ENCODE data around the gene EIF2S2. TPM values are rescaled to one million over a fixed set of nuclear protein-coding genes. Genes with fewer than 3 reads are reported as not detected.

EIF2S2 gene
- polyA plus RNA-seq, 2 of the 4 experiments (the other 2 are of a cell fraction), result 149 to 227 TPM

- H3K4me1 ChIP-seq, result no peaks in the 10 kb centered on the region
- no peak for FAIRE-seq
- H3K27ac ChIP-seq, result no peak overlapping the region
- no peak overlapping the region for H3K4me2 ChIP-seq
- no peak for ATAC-seq
- H3K4me3 ChIP-seq, result no peak overlapping the region
- no peaks in the 10 kb centered on the region for H3K9me3 ChIP-seq
- CTCF ChIA-PET, result interaction anchor here (0.9 to 2.7 kb wide), 3 partner anchors 12 to 44 kb away, joined by 3 to 6 read pairs (median 3); no protein-coding TSS in a partner anchor
- POLR2A ChIA-PET, result no interaction called here
- TF ChIP-seq ZSCAN20 (CRISPR knock-in tag; IDR thresholded peaks at IDR 0.05) (no peak), USF2 (IDR thresholded peaks at IDR 0.05) (no peak), NR3C1 (IDR thresholded peaks at IDR 0.05) (no peak), FOSL2 (IDR thresholded peaks at IDR 0.05) (no peak), FOSL2 (CRISPR knock-in tag; IDR thresholded peaks at IDR 0.05) (no peak), JUNB (IDR thresholded peaks at IDR 0.05) (no peak), JUN (IDR thresholded peaks at IDR 0.05) (no peak), MAZ (IDR thresholded peaks at IDR 0.05; ENCODE audit: borderline replicate concordance, low read depth, low read length) (no peak)
- TF ChIP-seq, protein P1, sequence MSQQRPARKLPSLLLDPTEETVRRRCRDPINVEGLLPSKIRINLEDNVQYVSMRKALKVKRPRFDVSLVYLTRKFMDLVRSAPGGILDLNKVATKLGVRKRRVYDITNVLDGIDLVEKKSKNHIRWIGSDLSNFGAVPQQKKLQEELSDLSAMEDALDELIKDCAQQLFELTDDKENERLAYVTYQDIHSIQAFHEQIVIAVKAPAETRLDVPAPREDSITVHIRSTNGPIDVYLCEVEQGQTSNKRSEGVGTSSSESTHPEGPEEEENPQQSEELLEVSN (IDR thresholded peaks at IDR 0.05; ENCODE audit: borderline replicate concordance, low read depth), result no peak
- no peak for DNase-seq (ENCODE audit: low read depth in 1 of 2, low spot score in 1 of 2)
- WGBS (ENCODE audit: missing lambda C conversion rate), result 91% methylated on average over 5 of the region's 5 CpGs
Observed at GRCh38 chr20:34085544-34086040, 26.5 kb downstream of the EIF2S2 start.

DNA sequence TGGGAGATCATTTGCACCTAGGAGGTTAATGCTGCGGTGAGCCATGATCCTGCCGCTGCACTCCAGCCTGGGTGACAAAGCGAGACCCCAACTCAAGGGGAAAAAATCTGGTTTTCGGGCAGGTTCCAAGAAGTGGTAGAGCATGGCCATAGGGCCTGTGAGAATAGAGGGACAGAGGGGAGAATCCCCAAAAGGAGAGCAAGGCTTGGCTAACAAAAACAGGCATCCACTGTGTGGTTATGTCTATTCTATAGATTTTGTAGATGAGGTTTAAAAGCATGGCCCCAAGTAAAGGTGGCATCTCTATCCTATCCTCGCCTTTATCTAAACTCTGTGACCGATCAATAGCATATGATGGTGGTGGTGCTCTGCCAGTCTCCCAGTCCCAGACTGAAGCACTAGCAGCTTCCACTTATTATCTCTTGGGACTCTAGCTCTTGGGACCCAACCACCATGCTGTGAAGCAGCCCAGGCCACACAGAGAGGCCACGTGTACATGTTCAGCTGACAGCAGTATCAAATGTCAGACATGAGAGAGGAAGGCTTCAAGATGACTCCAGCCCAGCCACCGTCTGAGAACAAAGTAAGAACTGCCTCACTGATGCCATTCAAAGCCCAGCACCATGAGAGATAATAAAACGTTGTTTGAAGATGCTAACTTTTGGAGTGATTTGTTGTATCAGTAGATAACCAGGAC lies 27.7 kb downstream of the EIF2S2 start:
- no peak for FAIRE-seq
- POLR2A ChIA-PET, result no interaction called here
- no peak; a peak in 1 of 6 replicates for ATAC-seq
- H3K4me1 ChIP-seq, result no peaks in the 10 kb centered on the region
- H3K27ac ChIP-seq, result no peak overlapping the region
- 92% methylated on average over 9 of the region's 9 CpGs for WGBS (ENCODE audit: missing lambda C conversion rate)
- CTCF ChIA-PET, result interaction anchor here (0.9 to 1.4 kb wide), 2 partner anchors 15 to 46 kb away, joined by 3 to 4 read pairs; no protein-coding TSS in a partner anchor
- H3K4me3 ChIP-seq, result no peak overlapping the region
- no peak overlapping the region for H3K4me2 ChIP-seq
- DNase-seq (ENCODE audit: low read depth in 1 of 2, low spot score in 1 of 2), result no peak
- TF ChIP-seq KDM1A (IDR thresholded peaks at IDR 0.05; ENCODE audit: low read depth) (no peak), PHF8 (IDR thresholded peaks at IDR 0.05; ENCODE audit: borderline replicate concordance, low read depth) (no peak), RARB (CRISPR knock-in tag; IDR thresholded peaks at IDR 0.05) (no peak), ATOH8 (CRISPR knock-in tag; IDR thresholded peaks at IDR 0.05; ENCODE audit: low read depth) (no peak), CHD2 (IDR thresholded peaks at IDR 0.05; ENCODE audit: low read length, partially characterized antibody) (no peak), JUN (IDR thresholded peaks at IDR 0.05) (no peak), HEYL (CRISPR knock-in tag; IDR thresholded peaks at IDR 0.05) (no peak), CBX8 (IDR thresholded peaks at IDR 0.05) (no peak), ZC3H11A (IDR thresholded peaks at IDR 0.05) (no peak), GATA3 (IDR thresholded peaks at IDR 0.05; ENCODE audit: borderline replicate concordance) (no peak), PBX3 (IDR thresholded peaks at IDR 0.05) (no peak), FOSB (CRISPR knock-in tag; IDR thresholded peaks at IDR 0.05) (no peak), SREBF2 (IDR thresholded peaks at IDR 0.05) (no peak), BHLHE40 (IDR thresholded peaks at IDR 0.05; ENCODE audit: low read depth, low read length) (no peak), POLR2A (IDR thresholded peaks at IDR 0.05; ENCODE audit: low read length) (no peak)
- H3K9me3 ChIP-seq, result no peaks in the 10 kb centered on the region

Measured in A549 (cell line).